HUDEP-2 (cell line): Measurements from ENCODE around the gene WRAP53.
A peak's percentile ranks its signal among the peaks of the same experiment; 100 is the strongest.

Experiments used
- DNase-seq, 76 experiments: peaks; one replicate each; lab custom pipeline; 2025; ENCODE audit not compliant: unreplicated experiment in 76 of 76; lab: John Stamatoyannopoulos, UW

The WRAP53 gene

GRCh38 chr17:7707446-7707845, 19.2 kb downstream of the WRAP53 start:
- DNase-seq, result no peak

GRCh38 chr17:7707858-7708750, 19.8 kb downstream of the WRAP53 start:
- no peak for DNase-seq

- no peak for DNase-seq
Observed at GRCh38 chr17:7709031-7709430, 20.8 kb downstream of the WRAP53 start.

DNA sequence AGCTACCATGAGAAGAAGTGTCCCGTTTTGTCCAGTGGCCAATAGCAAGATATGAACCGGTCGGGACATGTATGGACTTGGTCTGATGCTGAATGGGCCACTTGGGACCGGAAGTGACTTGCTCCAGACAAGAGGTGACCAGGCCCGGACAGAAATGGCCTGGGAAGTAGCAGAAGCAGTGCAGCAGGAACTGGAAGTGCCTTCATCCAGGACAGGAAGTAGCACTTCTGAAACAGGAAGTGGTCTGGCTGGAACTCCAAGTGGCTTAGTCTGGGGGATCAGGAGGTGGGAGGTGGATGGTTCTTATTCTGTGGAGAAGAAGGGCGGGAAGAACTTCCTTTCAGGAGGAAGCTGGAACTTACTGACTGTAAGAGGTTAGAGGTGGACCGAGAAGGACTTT, 22.0 kb downstream of the WRAP53 start:
- DNase-seq, result peak in 1 of 76 experiments; percentile 3

- DNase-seq, result peak in 6 of 76 experiments; percentile 3 to 21 (median 9)
Observed at GRCh38 chr17:7711051-7711755, 22.9 kb downstream of the WRAP53 start.

GRCh38 chr17:7712111-7712771, 24.0 kb downstream of the WRAP53 start:
- no peak for DNase-seq

- DNase-seq, result no peak
Observed at GRCh38 chr17:7713782-7714181, 25.5 kb downstream of the WRAP53 start.

DNA sequence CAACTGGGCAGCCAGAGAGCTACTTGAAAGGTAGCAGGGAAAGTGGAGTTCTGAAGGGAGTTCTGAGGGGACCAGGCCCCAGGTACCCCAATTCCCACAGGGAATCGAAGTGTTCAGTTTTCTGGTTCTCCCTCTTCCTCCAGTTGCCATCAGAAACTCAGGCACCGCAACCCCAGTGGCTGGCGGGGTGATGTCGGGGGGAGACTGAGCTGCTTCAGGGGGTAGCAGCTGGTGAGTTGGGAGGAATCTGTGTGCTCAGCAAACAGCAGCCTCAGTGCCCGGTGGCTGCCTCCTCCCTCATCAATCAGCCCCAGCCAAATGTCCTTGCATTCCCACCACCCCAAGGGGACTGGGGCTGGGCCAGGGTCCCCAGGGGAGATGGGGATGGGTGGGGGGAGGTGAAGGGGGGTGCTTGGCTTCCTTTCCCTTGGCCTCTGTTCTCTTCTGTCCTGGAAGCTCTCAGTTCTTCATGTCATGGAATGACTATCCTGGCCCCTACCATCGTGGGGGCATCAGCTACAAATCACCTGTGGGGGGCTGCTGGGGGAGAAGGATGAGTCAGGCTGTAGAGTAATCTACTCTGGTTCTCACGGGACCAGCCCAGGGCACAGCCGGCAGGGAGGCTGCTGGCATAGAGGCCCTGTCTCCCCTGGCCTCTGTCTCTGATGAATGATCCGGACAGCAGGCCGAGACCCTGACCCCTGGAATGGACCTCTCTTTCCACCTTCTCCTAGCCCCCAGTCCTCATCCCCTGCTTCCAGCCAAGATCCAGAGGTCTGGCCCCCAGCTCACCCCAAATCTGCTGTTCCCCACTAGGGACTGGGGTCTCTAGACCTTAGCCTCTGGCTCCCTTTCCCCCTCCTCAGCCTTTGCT, 26.7 kb downstream of the WRAP53 start:
- DNase-seq, result no peak

DNA sequence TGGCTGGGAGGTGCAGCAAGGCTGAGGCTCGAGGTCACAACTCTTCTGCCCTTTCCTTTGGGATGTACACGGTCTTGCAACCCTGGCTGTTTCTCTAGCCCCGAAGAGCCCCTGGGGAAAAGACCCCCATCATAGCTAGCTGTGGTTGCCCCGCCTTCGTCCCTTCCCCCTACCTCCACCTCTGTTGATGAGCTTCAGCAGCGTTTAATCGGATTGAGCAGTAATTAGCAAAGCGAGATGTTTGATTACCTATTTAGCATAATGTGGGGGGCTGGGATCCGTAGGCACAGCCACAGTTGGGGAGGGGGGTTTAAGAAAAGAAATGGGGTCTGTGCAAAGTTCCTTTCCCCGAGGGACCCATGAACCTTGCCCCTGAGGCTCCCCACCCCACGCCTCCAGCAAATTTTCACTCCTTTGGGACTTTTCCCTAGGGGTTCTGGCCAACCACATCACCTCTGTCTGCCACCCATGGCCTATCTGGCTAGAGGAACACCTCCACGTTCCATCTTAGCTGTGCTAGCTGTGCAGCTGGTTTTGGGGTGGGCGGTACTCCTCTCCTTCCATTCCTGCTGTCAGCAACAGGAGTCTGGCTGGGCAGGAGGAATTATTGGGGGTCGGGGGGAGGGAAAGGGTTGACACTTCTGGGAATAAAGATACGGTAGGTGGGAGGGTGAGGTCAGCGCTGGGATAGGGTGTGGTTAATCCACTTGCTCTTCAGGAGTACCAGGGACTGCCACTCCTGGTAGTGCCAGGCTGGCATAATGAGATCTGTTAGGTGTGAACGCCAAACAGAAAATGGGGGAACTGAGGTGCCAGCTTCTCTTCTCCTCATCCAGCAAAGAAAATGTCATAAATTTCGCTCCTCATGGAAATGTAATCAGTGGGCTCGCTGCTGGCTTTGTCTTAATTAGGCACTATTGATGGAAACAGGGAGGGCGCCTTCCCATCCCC, 27.9 kb downstream of the WRAP53 start:
- no peak for DNase-seq

DNA sequence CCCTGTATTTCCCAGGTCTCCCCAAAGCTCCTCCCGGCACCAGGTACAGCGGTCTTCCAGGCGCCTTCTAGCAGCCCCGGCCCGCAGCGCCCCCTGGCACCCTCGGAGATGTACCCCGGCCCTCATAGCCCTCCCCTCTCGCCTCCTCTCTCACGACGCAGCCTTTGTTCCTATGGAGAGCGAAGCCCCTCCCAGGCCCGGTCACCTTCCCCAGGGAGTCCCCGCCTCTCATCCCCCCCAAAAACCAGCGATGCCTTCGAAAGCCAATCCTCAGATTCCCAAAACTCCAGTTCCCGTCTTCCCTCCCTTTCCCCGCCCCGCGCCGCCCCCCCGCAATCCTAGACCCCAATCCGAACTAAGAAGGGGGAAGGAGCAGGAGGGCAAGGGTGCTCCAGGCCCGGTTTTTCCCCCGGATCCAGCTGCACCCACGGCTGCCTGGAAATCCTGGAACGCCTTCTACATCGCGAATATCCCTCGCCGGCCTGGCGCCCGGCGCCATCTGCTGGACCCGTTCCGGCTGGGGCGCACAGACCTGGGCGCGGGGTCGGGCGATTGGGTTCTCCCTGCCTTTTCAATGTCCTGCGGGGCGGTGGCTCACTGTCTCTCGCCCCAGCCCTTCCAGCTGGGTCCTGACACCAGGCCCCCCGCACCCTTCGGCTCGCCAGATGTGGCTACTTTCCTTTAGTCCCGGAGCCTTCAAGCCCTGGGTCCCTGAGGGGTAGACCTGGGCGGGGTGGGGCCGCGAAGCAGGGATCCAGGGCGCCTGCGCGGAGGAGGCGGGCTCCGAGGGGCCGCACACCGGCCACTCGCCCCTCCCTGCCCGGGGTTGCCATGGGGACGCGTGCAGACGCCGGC, 28.9 kb downstream of the WRAP53 start, which contains the start of gene DNAH2:
TSS of gene DNAH2 (plus strand) at position 844 of the 855 bp plus-strand sequence. CDS start 1,991 bp downstream, outside the sequence.
- peak in 23 of 76 experiments; percentile 5 to 38 (median 22) for DNase-seq

DNA sequence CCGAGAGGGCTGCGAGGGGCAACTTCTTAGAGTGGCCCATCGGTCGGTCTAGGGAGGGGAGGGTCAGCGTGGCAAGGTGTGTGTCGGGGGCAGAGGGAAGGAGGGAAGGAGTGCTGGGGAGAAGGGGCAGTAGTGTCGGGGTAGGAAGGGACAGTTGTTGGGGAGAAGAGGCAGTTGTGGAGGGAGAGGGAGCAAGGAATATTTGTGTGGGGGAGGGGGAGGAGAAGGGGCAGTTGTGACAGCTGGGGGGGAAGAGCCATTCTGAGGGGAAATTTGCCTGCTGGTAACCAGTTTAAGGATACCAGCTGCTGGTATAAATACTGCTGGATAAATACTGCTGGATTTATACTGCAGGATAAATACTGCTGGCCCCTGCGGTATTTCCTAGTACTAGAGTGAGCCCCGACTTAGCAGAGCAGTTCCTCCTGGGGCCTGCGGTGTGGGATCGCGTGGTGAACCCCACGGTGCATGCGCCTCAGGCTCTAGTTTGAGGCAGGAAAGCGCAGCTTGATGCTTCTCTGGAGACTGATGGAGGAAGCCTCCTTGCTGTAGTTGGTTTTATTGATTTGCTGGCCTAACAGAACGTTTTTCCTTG, 29.6 kb downstream of the WRAP53 start:
- DNase-seq, result no peak

GRCh38 chr17:7719661-7720060, 31.4 kb downstream of the WRAP53 start:
- DNase-seq, result no peak

DNA sequence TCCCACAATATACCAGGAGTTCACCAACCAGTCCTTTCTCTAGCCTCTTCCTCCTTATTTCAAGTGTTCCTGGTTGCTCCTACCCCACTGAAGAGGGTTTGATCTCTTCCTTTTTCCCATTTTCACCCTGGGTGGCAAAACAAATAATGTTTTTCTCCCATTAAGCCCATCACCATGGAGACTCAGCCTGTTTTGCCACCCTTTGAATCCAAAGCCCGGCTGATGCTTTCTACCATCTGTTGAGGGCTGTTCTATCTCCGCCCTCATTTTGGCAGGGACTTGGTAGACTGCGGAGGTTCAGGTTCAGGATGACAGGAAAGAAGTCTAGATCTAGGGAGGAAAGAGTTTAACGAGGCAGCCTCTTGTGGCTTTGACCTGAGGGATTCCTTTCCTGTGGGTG, 31.8 kb downstream of the WRAP53 start:
- DNase-seq, result no peak

DNA sequence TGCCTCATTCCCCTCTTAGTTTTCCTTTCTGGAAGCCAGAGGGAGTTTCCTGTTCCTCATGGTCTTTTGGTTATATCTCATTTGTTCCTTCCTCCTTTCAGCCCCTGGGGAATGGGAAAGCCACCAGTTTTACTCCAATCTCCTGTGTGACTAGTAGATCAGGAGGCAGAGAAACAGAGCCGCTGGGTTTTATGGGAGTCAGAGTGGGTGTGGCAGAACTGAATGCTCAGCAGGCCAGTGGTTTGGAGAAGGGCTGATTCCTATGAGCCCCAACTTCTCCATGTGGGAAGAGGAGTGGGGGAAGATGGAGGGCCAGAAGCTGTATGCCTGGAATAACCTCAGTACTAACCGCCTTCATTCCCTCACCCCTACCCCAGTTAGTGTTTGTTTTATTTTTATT, 33.3 kb downstream of the WRAP53 start:
- DNase-seq, result no peak

GRCh38 chr17:7727886-7728285, 39.6 kb downstream of the WRAP53 start:
- no peak for DNase-seq

DNA sequence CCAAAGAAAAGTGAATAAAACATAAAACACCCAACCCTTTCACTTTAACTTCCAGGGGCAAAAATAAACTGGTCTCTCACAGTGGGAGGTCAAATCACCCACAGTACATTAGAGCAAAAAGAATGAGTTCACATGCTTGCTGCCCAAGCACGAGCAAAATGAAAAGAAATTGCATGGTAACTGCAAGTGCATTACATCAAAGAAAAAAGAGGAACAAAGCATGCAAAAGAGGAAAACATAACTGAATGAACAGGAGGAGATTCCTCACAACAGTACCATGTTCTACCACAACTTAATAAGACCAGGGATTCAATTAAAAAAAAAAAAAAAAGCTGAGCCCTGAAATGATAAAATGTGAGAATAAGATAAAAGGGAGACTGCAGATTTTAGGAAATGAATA, 41.5 kb downstream of the WRAP53 start:
- no peak for DNase-seq

DNA sequence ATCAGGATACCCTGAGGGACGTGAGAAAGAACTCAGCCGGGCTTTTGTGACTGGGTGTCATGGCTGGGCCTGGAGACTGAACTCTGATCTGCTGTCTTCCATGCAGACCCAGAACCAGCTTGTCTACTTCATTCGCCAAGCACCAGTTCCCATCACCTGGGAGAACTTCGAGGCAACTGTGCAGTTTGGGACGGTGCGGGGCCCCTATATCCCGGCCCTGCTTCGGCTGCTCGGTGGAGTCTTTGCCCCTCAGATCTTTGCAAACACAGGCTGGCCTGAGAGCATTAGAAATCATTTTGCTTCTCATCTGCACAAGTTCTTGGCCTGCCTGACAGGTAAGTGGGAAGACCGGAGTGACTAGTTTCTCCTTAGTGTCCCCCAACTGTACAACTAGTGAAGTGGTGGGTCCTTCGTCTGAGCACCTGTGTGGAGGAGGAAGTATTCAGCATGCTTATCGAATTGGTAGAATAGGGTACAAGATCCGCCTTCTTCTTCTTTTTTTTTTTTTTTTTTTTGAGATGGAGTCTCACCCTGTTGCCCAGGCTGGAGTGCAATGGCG, 44.8 kb downstream of the WRAP53 start:
- DNase-seq, result no peak

- DNase-seq, result no peak
Observed at GRCh38 chr17:7737601-7738000, 49.3 kb downstream of the WRAP53 start.
